ENCODE data around the gene GIMAP1. TPM values are rescaled to one million over a fixed set of nuclear protein-coding genes. Genes with fewer than 3 reads are reported as not detected.

The GIMAP1 gene
- 0.25 and 0.26 TPM in 2 replicates for total RNA-seq

DNA sequence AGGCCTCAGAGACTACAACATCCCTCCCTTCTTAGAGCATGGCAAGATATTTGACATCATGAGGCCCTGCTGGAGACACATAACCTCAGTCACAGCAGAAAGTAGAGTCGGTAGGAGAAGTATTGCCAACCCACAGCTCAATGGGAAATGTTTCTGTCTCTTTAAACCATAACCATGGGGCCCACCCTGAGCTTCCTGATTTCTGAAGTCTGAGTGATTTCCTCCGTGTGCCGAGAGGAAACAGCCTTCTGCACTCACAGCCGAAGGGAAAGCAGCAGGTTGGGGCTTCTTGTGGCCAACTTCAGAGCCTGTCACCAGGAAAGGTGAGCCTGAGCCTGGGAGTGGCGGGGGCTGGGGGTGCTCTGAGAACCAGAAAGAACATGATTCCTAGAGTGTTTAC lies at the start of gene GIMAP1:
GIMAP1 (plus strand) TSS at position 246 of the 400 bp plus-strand sequence. CDS start 2,435 bp downstream, outside the sequence.

DNA sequence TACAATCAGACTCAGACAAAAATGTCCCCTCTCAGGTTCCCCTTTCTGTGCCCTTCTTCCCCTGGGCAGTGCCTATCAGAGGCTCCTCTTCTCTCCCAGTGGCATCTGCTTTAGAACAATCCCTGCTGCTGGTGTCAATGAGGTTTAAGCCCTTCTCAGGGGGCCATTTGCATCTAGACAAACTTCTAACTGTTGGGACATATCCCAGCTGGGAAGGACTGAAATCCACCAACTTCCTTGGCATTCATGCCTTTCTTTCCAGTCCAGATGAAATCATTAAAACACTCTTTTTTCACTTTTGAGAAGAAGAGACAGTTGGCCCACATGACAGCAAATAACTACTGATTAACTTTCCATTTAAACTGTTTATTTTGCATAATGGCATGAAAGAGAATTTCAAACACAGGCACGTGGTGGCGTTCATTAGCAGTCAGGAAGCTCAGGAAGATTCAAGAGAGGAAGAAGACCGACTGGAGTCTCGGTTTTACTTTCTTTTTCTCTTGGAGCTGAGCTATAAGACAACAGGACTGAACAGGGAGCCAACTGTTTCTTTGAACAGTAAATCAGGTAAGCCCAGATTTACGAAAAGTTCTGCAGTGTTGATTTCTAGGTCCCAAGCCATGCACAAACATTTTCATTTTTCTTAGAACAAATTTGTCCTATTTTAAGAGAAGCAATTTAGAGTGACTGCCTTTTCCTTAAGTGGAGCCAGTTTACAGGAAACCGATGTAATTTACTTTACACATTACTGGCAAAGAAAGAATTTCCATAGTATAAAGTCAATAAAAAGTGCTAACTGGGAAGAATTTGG lies 31.0 kb upstream of the GIMAP1 start, which contains the start of gene GIMAP2:
GIMAP2 (plus strand) TSS at position 488 of the 811 bp plus-strand sequence. CDS start 1,354 bp downstream, outside the sequence.

DNA sequence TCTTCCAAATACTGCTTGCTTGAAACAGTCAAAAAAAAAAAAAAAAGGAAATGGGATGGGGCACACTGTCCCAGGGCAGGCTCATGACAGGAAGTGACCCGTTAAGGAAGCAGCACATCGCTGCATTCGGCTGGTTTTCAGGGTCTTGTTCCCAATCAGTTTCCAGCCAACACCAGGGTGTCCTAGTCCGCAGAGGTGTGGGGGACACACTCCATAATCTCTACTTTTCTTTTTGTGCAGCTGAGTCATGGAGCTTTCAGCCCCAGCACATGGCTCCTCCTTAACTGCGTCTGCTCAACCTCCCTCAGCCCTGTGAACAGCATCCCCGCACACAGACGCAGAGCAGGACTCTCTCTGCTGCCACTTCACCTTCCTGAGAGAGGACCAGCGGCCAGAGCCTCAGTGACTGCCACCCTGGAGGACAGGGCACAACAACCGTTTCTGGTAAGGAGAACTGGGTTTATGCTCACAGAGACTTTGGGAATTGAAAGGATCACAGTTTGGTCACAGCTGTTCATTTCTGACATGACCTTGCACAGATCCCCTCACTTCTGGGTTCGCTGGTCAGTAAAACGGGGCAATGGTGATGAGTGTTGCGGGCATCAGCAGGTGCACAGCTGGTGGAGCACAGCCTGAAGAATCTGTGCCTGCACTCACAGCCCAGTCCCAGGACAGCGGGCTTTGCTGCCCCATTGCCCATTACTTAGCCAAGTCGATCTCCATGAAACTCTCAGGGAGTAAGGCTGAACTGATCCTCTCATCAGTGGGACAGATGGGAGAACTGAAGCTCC lies 21.0 kb downstream of the GIMAP1 start, which contains the start of gene GIMAP5:
GIMAP5 (plus strand) TSS at position 154 of the 791 bp plus-strand sequence. CDS start 3,467 bp downstream, outside the sequence.

Other genes starting within 250 kb of the GIMAP1 start
- gene GIMAP7, start 201.7 kb upstream of the GIMAP1 start, total RNA-seq = 0.44 and 1.8 TPM in 2 replicates
- 0.13 and 0.81 TPM in 2 replicates for gene GIMAP4, start 149.2 kb upstream of the GIMAP1 start, total RNA-seq
- 1.7 and 5.4 TPM in 2 replicates for gene GIMAP6, start 84.2 kb upstream of the GIMAP1 start, total RNA-seq
- 0.68 and 1.6 TPM in 2 replicates for gene GIMAP2, start 30.9 kb upstream of the GIMAP1 start, total RNA-seq
- gene GIMAP5, start 20.8 kb downstream of the GIMAP1 start, total RNA-seq = 0.12 and 0.26 TPM in 2 replicates
- 0.13 TPM in 1 of 2 replicates, not detected in the other for gene TMEM176B, start 83.8 kb downstream of the GIMAP1 start, total RNA-seq
- not detected in 2 replicates for gene TMEM176A, start 84.2 kb downstream of the GIMAP1 start, total RNA-seq
- gene AOC1, start 135.9 kb downstream of the GIMAP1 start, total RNA-seq = not detected in 2 replicates